H9 (cell line): Measurements from ENCODE around the gene TSPAN9. TPM values are rescaled to one million over a fixed set of nuclear protein-coding genes. Genes with fewer than 3 reads are reported as not detected.

Experiments
- DNase-seq: peaks from one replicate; pipeline ENCODE4 v3.0.0-alpha.2; 2017
- H2AFZ ChIP-seq: one replicate; pipeline ENCODE4 v1.6.1; 2013; ENCODE audit warnings: mild to moderate bottlenecking, low read length, control low read depth, moderate library complexity
- H2AK5ac ChIP-seq: 2 replicates; pipeline ENCODE4 v1.6.1; 2013; ENCODE audit warnings: low read length, control low read depth, mixed read lengths; ENCODE audit not compliant: insufficient read length
- H2BK120ac ChIP-seq: one replicate; pipeline ENCODE4 v1.6.1; 2013; ENCODE audit warnings: low read depth, mild to moderate bottlenecking, low read length, control low read depth, inconsistent platforms; ENCODE audit not compliant: poor library complexity, severe bottlenecking
- H2BK12ac ChIP-seq: 2 replicates; pipeline ENCODE4 v1.6.1; 2013; ENCODE audit warnings: low read length, control low read depth, mixed read lengths, low read depth; ENCODE audit not compliant: insufficient read length
- H2BK15ac ChIP-seq: 2 replicates; pipeline ENCODE4 v1.6.1; 2013; ENCODE audit warnings: low read depth, low read length, control low read depth
- H2BK20ac ChIP-seq: one replicate; pipeline ENCODE4 v1.6.1; 2013; ENCODE audit warnings: low read depth, mild to moderate bottlenecking, low read length, control low read depth, inconsistent platforms; ENCODE audit not compliant: poor library complexity, severe bottlenecking
- H2BK5ac ChIP-seq: 2 replicates; pipeline ENCODE4 v1.6.1; 2013; ENCODE audit warnings: low read length, control low read depth, mixed read lengths; ENCODE audit not compliant: insufficient read length
- H3K14ac ChIP-seq: 2 replicates; pipeline ENCODE4 v1.6.1; 2013; ENCODE audit warnings: low read length, control low read depth; ENCODE audit not compliant: insufficient read depth
- H3K18ac ChIP-seq: 2 replicates; pipeline ENCODE4 v1.6.1; 2013; ENCODE audit warnings: low read depth, mild to moderate bottlenecking, mixed read lengths, low read length, control low read depth; ENCODE audit not compliant: insufficient read length
- H3K23ac ChIP-seq: 2 replicates; pipeline ENCODE4 v1.6.1; 2013; ENCODE audit warnings: low read length, control low read depth, mixed read lengths, low read depth; ENCODE audit not compliant: insufficient read length
- H3K23me2 ChIP-seq: 2 replicates; pipeline ENCODE4 v1.6.1; 2013; ENCODE audit warnings: low read depth, mild to moderate bottlenecking, mixed read lengths, low read length, control low read depth; ENCODE audit not compliant: insufficient read length, poor library complexity, severe bottlenecking
- H3K27ac ChIP-seq: 2 replicates; pipeline ENCODE4 v1.5.1; 2013; ENCODE audit warnings: low read length, control low read depth, mixed read lengths, low read depth; ENCODE audit not compliant: insufficient read length
- H3K27me3 ChIP-seq: 2 replicates; pipeline ENCODE4 v1.6.1; 2013; ENCODE audit warnings: low read length, control low read depth, inconsistent platforms; ENCODE audit not compliant: insufficient read depth
- H3K4ac ChIP-seq: 2 replicates; pipeline ENCODE4 v1.6.1; 2013; ENCODE audit warnings: low read depth, mild to moderate bottlenecking, control low read depth, inconsistent platforms, low read length, moderate library complexity
- H3K4me1 ChIP-seq: 2 replicates; pipeline ENCODE4 v1.6.1; 2013; ENCODE audit warnings: low read length, control low read depth, inconsistent platforms; ENCODE audit not compliant: insufficient read depth
- H3K4me2 ChIP-seq: 2 replicates; pipeline ENCODE4 v1.6.1; 2013; ENCODE audit warnings: low read length, control low read depth, mixed read lengths; ENCODE audit not compliant: insufficient read length, insufficient read depth
- H3K56ac ChIP-seq: 2 replicates; pipeline ENCODE4 v1.6.1; 2013; ENCODE audit warnings: low read depth, mild to moderate bottlenecking, mixed read lengths, low read length, control low read depth; ENCODE audit not compliant: insufficient read length
- H3K79me1 ChIP-seq: 2 replicates; pipeline ENCODE4 v1.6.1; 2013; ENCODE audit warnings: low read depth, mild to moderate bottlenecking, moderate library complexity, low read length, control low read depth, inconsistent platforms; ENCODE audit not compliant: insufficient read depth, poor library complexity, severe bottlenecking
- H3K79me2 ChIP-seq: 2 replicates; pipeline ENCODE4 v1.6.1; 2013; ENCODE audit warnings: low read length, control low read depth, inconsistent platforms; ENCODE audit not compliant: insufficient read depth
- H3K9ac ChIP-seq: 2 replicates; pipeline ENCODE4 v1.6.1; 2013; ENCODE audit warnings: low read length, control low read depth, mixed read lengths; ENCODE audit not compliant: insufficient read length; ENCODE audit errors: extremely low read depth
- H3K9me3 ChIP-seq: one replicate; pipeline ENCODE4 v1.6.1; 2013; ENCODE audit warnings: low read depth, low read length, inconsistent platforms; ENCODE audit not compliant: control insufficient read depth
- H3T11ph ChIP-seq: one replicate; pipeline ENCODE4 v1.6.1; 2013; ENCODE audit warnings: mild to moderate bottlenecking, low read length, control low read depth, inconsistent platforms
- H4K20me1 ChIP-seq: one replicate; pipeline ENCODE4 v1.6.1; 2013; ENCODE audit not compliant: control insufficient read depth, insufficient read length, insufficient read depth
- H4K5ac ChIP-seq: 2 replicates; pipeline ENCODE4 v1.6.1; 2013; ENCODE audit warnings: low read depth, mild to moderate bottlenecking, mixed read lengths, low read length, control low read depth; ENCODE audit not compliant: insufficient read length
- H4K8ac ChIP-seq: replicated peaks from 2 replicates; pipeline ENCODE4 v1.6.1; 2013; ENCODE audit warnings: low read length, control low read depth, mixed read lengths, low read depth; ENCODE audit not compliant: insufficient read length
- H4K91ac ChIP-seq: 2 replicates; pipeline ENCODE4 v1.6.1; 2013; ENCODE audit warnings: low read depth, mild to moderate bottlenecking, moderate library complexity, mixed read lengths, low read length, control low read depth; ENCODE audit not compliant: insufficient read length
- H3K27ac Mint-ChIP-seq, 3 experiments: 2 replicates in 2 of 3; 3 replicates in 1 of 3; pipeline ENCODE4 v1.8.0; 2020 to 2021; ENCODE audit warnings: mixed read lengths in 3 of 3, mild to moderate bottlenecking in 1 of 3, moderate library complexity in 1 of 3
- H3K27me3 Mint-ChIP-seq: 2 replicates; pipeline ENCODE4 v1.8.0; 2021; ENCODE audit warnings: low read depth, mild to moderate bottlenecking, moderate library complexity, mixed read lengths
- H3K36me3 Mint-ChIP-seq, 3 experiments: 2 replicates in 2 of 3; 3 replicates in 1 of 3; pipeline ENCODE4 v1.8.0; 2020 to 2021; ENCODE audit warnings: low read depth in 3 of 3, mixed read lengths in 3 of 3; ENCODE audit not compliant: insufficient read depth in 1 of 3
- H3K4me1 Mint-ChIP-seq, 2 experiments: 2 replicates each; pipeline ENCODE4 v1.8.0; 2020; ENCODE audit warnings: mixed read lengths in 2 of 2
- H3K4me3 Mint-ChIP-seq, 2 experiments: 2 replicates in 1 of 2; 3 replicates in 1 of 2; pipeline ENCODE4 v1.8.0; 2020 to 2021; ENCODE audit warnings: mild to moderate bottlenecking in 2 of 2, mixed read lengths in 2 of 2, moderate library complexity in 1 of 2
- H3K9me3 Mint-ChIP-seq, 2 experiments: 2 replicates in 1 of 2; 3 replicates in 1 of 2; pipeline ENCODE4 v1.8.0; 2020; ENCODE audit warnings: mild to moderate bottlenecking in 2 of 2, mixed read lengths in 2 of 2, moderate library complexity in 1 of 2
- CTCF ChIP-seq: fragments of 200-600 bp; sonication (generic); conservative IDR thresholded peaks from 3 replicates; pipeline ENCODE4 v1.8.0; 2021; ENCODE audit warnings: antibody characterized with exemption, mild to moderate bottlenecking
- WGBS: extraction: QIAGEN DNeasy Blood & Tissue Kit; methylation state at CpG from one replicate; pipeline ENCODE4 v1.1.7; 2013; ENCODE audit warnings: missing lambda C conversion rate, low lambda C conversion rate, mixed read lengths; ENCODE audit not compliant: insufficient read length; ENCODE audit errors: extremely low coverage; 5-methylcytosine and 5-hydroxymethylcytosine counted together
- total RNA-seq: library from RNA; stranded (reverse); gene quantifications from 2 replicates; pipeline ENCODE4 v1.2.1, GENCODE V29; 2021

TSPAN9 gene
- total RNA-seq, 1 experiment from 2014 or later = 19.0 TPM

DNA sequence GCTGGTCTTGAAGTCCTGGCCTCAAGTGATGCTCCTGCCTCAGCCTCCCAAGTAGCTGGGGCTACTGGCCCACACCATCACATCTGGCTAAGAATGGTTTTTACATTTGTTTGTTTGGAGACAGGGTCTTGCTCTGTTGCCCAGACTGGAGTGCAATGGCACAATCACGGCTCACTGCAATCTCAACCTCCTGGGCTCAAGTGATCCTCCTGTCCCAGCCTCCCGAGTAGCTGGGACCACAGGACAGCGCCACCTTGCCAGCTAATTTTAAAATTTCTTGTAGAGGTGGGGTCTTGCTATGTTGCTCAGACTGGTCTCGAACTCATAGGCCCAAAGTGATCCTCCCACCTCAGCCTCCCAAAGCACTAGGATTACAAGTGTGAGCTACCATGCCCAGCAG, 28.6 kb upstream of the TSPAN9 start:
- Mint-ChIP-seq H3K4me1 (peaks cover 16 to 17% of the 10 kb centered on the region in 2 experiments), H3K27me3 (peaks cover 25% of the 10 kb centered on the region), H3K9me3 (peaks cover 0 to under 1% of the 10 kb centered on the region in 2 experiments; a peak in 1 of 5 replicates), H3K27ac (no peak overlapping the region), H3K36me3 (peaks cover 5 to 17% (median 7%) of the 10 kb centered on the region in 3 experiments; a peak in 5 of 7 replicates), H3K4me3 (no peak overlapping the region)
- no peak overlapping the region for H3K14ac ChIP-seq
- H2BK15ac ChIP-seq = no peak overlapping the region
- H3K79me1 ChIP-seq = no peaks in the 10 kb centered on the region
- no peak overlapping the region for H3K4ac ChIP-seq
- H3T11ph ChIP-seq = no peak overlapping the region
- H3K56ac ChIP-seq = no peak overlapping the region
- no peaks in the 10 kb centered on the region; the same call in 1 of the 2 replicates for H3K4me1 ChIP-seq
- no peak overlapping the region for H3K18ac ChIP-seq
- no peak overlapping the region for H2BK5ac ChIP-seq
- no peak overlapping the region for H4K91ac ChIP-seq
- H3K23ac ChIP-seq = no peak overlapping the region
- H3K23me2 ChIP-seq = no peaks in the 10 kb centered on the region
- no peak overlapping the region for H3K9ac ChIP-seq
- H2AFZ ChIP-seq = no peak overlapping the region
- H3K27me3 ChIP-seq = no peaks in the 10 kb centered on the region
- H3K9me3 ChIP-seq = no peaks in the 10 kb centered on the region
- H4K20me1 ChIP-seq = no peaks in the 10 kb centered on the region
- H3K4me2 ChIP-seq = no peak overlapping the region
- no peak overlapping the region for H4K8ac ChIP-seq
- H3K79me2 ChIP-seq = no peaks in the 10 kb centered on the region
- H2AK5ac ChIP-seq = no peak overlapping the region
- no peak for TF ChIP-seq CTCF
- no peak overlapping the region for H4K5ac ChIP-seq
- WGBS = no CpG with 5 or more reads among the region's 4 CpGs
- no peak overlapping the region for H3K27ac ChIP-seq
- no peak overlapping the region for H2BK120ac ChIP-seq
- H2BK12ac ChIP-seq = no peak overlapping the region
- no peak overlapping the region for H2BK20ac ChIP-seq
- no peak for DNase-seq
